KMS-11 (cell line): Measurements from ENCODE around the gene KCNJ16.

Experiments used
- H2AFZ ChIP-seq: fragments of 200-600 bp; sonication (generic); 2 replicates; pipeline ENCODE4 v1.6.1; 2016; ENCODE audit warnings: antibody characterized with exemption, mixed run types, low read depth
- H3K27ac ChIP-seq: fragments of 200-600 bp; sonication (generic); 2 replicates; pipeline ENCODE4 v1.6.1; 2016; ENCODE audit warnings: mild to moderate bottlenecking, mixed run types
- H3K27me3 ChIP-seq: fragments of 200-600 bp; sonication (generic); 2 replicates; pipeline ENCODE4 v1.6.1; 2017; ENCODE audit warnings: mild to moderate bottlenecking, low read depth, mixed run types, moderate library complexity; ENCODE audit not compliant: insufficient read depth
- H3K36me3 ChIP-seq: fragments of 200-600 bp; sonication (generic); 2 replicates; pipeline ENCODE4 v1.6.1; 2017; ENCODE audit warnings: mild to moderate bottlenecking, mixed run types; ENCODE audit not compliant: insufficient read depth
- H3K4me1 ChIP-seq: fragments of 200-600 bp; sonication (generic); 2 replicates; pipeline ENCODE4 v1.6.1; 2016; ENCODE audit warnings: mild to moderate bottlenecking, low read depth, mixed run types; ENCODE audit not compliant: poor library complexity, severe bottlenecking
- H3K4me2 ChIP-seq: fragments of 200-600 bp; sonication (generic); 2 replicates; pipeline ENCODE4 v1.7.0; 2016; ENCODE audit warnings: mild to moderate bottlenecking, mixed run types
- H3K4me3 ChIP-seq: fragments of 200-600 bp; sonication (generic); IDR thresholded peaks from 2 replicates; pipeline ENCODE4 v1.6.1; 2017; ENCODE audit warnings: low read depth, low read length, mixed read lengths; ENCODE audit not compliant: insufficient read depth
- H3K79me2 ChIP-seq: fragments of 200-600 bp; sonication (generic); 2 replicates; pipeline ENCODE4 v1.6.1; 2016; ENCODE audit warnings: low read depth, mixed run types; ENCODE audit not compliant: insufficient read depth
- H3K9ac ChIP-seq: fragments of 200-600 bp; sonication (generic); 2 replicates; pipeline ENCODE4 v1.6.1; 2016; ENCODE audit warnings: mild to moderate bottlenecking, mixed run types
- H4K20me1 ChIP-seq: fragments of 200-600 bp; sonication (generic); 2 replicates; pipeline ENCODE4 v1.6.1; 2016; ENCODE audit warnings: mild to moderate bottlenecking, mixed run types; ENCODE audit not compliant: insufficient read depth
- TF ChIP-seq, protein P1 (sequence below): fragments of 200-600 bp; sonication (generic); conservative IDR thresholded peaks from 2 replicates; pipeline ENCODE4 v1.6.1; 2017; ENCODE audit warnings: low read depth, mild to moderate bottlenecking, antibody characterized with exemption, low read length, moderate library complexity, mixed read lengths

KCNJ16 gene

DNA sequence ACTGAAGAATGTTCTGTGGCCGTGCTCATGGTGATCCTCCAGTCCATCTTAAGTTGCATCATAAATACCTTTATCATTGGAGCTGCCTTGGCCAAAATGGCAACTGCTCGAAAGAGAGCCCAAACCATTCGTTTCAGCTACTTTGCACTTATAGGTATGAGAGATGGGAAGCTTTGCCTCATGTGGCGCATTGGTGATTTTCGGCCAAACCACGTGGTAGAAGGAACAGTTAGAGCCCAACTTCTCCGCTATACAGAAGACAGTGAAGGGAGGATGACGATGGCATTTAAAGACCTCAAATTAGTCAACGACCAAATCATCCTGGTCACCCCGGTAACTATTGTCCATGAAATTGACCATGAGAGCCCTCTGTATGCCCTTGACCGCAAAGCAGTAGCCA lies 57.5 kb downstream of the KCNJ16 start:
- H3K36me3 ChIP-seq: no peaks in the 10 kb centered on the region
- TF ChIP-seq, protein P1, sequence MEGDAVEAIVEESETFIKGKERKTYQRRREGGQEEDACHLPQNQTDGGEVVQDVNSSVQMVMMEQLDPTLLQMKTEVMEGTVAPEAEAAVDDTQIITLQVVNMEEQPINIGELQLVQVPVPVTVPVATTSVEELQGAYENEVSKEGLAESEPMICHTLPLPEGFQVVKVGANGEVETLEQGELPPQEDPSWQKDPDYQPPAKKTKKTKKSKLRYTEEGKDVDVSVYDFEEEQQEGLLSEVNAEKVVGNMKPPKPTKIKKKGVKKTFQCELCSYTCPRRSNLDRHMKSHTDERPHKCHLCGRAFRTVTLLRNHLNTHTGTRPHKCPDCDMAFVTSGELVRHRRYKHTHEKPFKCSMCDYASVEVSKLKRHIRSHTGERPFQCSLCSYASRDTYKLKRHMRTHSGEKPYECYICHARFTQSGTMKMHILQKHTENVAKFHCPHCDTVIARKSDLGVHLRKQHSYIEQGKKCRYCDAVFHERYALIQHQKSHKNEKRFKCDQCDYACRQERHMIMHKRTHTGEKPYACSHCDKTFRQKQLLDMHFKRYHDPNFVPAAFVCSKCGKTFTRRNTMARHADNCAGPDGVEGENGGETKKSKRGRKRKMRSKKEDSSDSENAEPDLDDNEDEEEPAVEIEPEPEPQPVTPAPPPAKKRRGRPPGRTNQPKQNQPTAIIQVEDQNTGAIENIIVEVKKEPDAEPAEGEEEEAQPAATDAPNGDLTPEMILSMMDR: no peak
- H3K27ac ChIP-seq: no peak overlapping the region
- no peak overlapping the region for H3K4me3 ChIP-seq
- H3K79me2 ChIP-seq: no peaks in the 10 kb centered on the region
- H3K4me2 ChIP-seq: no peak overlapping the region
- peaks cover 8% of the 10 kb centered on the region for H3K4me1 ChIP-seq
- H2AFZ ChIP-seq: no peak overlapping the region
- no peaks in the 10 kb centered on the region for H3K27me3 ChIP-seq
- no peak overlapping the region for H3K9ac ChIP-seq
- H4K20me1 ChIP-seq: no peaks in the 10 kb centered on the region

- H3K27ac ChIP-seq: no peak overlapping the region
These were observed 59.0 kb downstream of the KCNJ16 start for GRCh38 chr17:70134042-70134441.

DNA sequence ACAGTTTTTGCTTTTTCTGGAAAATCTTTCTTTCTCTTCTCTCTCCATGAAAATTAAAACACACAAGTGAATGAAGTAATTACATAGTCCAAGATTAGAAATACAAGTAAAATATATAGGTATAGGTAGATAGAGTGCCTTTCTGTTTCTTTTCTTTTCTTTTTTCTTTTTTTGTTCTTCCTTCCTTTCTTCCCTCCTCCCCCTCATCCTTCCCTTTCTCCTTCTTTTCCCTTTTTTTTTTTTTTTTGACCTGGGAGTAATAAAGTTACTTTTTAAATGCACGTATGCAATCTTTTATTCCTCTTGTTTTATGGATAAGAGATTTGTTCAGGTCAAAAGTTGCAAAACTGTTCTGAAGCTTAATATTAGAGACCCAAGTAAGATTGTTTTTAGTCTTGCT lies 59.8 kb downstream of the KCNJ16 start:
- Histone ChIP-seq H3K9ac (no peak overlapping the region), H3K4me1 (peaks cover 12% of the 10 kb centered on the region), H3K79me2 (no peaks in the 10 kb centered on the region), H3K4me2 (no peak overlapping the region), H3K36me3 (no peaks in the 10 kb centered on the region), H4K20me1 (no peaks in the 10 kb centered on the region), H2AFZ (no peak overlapping the region), H3K27me3 (no peaks in the 10 kb centered on the region), H3K27ac (no peak overlapping the region), H3K4me3 (no peak overlapping the region)
- TF ChIP-seq, protein P1: no peak

More at GRCh38 chr17:70134042-70134441, 59.0 kb downstream of the KCNJ16 start:
- TF ChIP-seq, protein P1: no peak
- no peaks in the 10 kb centered on the region for H4K20me1 ChIP-seq
- no peaks in the 10 kb centered on the region for H3K79me2 ChIP-seq
- no peaks in the 10 kb centered on the region for H3K27me3 ChIP-seq
- H3K4me2 ChIP-seq: no peak overlapping the region
- no peak overlapping the region for H2AFZ ChIP-seq
- no peaks in the 10 kb centered on the region for H3K36me3 ChIP-seq
- H3K4me3 ChIP-seq: no peak overlapping the region
- no peak overlapping the region for H3K9ac ChIP-seq
- peaks cover 12% of the 10 kb centered on the region for H3K4me1 ChIP-seq

DNA sequence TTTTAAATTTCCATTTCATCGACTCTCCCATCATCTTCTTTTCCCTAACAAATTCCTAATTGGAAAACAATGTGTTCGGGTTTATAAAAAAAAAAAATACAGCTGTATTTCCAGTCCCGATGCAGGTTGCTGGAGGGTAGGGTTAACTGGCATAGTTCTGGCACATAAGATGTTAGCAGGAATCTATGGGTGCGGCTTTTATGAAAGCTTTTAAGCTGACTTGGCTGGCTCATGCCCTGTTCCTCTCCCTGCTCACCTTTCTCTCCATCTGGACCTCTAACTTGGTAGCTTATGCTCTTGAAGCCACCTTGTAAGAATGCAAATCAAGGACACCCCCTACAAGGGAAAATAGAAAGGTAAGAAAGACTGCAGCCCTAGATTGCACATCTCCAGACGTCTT lies 61.1 kb downstream of the KCNJ16 start:
- Histone ChIP-seq H3K79me2 (no peaks in the 10 kb centered on the region), H3K27me3 (no peaks in the 10 kb centered on the region), H3K27ac (no peak overlapping the region), H4K20me1 (no peaks in the 10 kb centered on the region), H3K9ac (no peak overlapping the region), H2AFZ (no peak overlapping the region), H3K36me3 (no peaks in the 10 kb centered on the region), H3K4me2 (no peak overlapping the region), H3K4me3 (no peak overlapping the region), H3K4me1 (peaks cover 12% of the 10 kb centered on the region)
- TF ChIP-seq, protein P1: no peak
